GM12891 (cell line): ENCODE measurements around the gene HLA-DQB1.

Experiments
- POLR2A ChIP-seq: IDR thresholded peaks from 2 replicates; pipeline ENCODE4 v1.6.1; 2011; ENCODE audit warnings: low read depth, low read length, control low read depth
- POLR2AphosphoS5 ChIP-seq: IDR thresholded peaks from 2 replicates; pipeline ENCODE4 v1.6.1; 2011; ENCODE audit warnings: low read depth, low read length, control low read depth
- TAF1 ChIP-seq: IDR thresholded peaks from 2 replicates; pipeline ENCODE4 v1.6.1; 2011; ENCODE audit warnings: low read depth, low read length, control low read depth

DNA sequence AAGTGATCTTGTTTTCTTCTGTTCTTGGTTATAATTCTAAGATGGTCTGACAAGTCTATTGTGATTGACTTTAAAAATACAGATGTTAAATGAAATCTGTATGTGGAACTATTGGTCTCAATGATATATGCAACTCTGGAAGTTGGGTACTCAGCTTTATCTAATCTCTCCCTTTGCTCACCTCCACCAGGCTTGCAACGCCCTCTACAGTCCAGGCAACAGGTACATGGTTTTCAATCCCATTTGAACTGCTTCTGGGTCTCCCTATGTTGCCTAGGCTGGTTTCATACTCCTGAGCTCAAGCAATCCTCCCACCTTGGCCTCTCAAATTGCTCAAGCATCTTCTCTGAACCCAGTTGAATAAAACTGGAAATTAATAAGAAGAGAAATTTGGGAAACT is 25.6 kb upstream of the HLA-DQB1 start:
- TF ChIP-seq POLR2A, result no peak
- no peak for TF ChIP-seq POLR2AphosphoS5
- no peak for TF ChIP-seq TAF1
